Fibroblast of mammary gland (primary cell): ENCODE data around the gene SMC5.

Experiments used
- DNase-seq: peaks from one replicate; pipeline ENCODE4 v3.0.0-alpha.2; 2010; ENCODE audit warnings: low read depth
- H3K4me3 ChIP-seq: 2 replicates; pipeline ENCODE4 v1.5.1; 2011; ENCODE audit warnings: low read depth, mild to moderate bottlenecking, low read length, moderate library complexity; ENCODE audit not compliant: control insufficient read depth
- CTCF ChIP-seq: conservative IDR thresholded peaks from 2 replicates; pipeline ENCODE4 v1.5.1; 2011; ENCODE audit warnings: low read depth, low read length, inconsistent platforms; ENCODE audit not compliant: control insufficient read depth, insufficient read depth

The SMC5 gene

GRCh38 chr9:70262366-70262765, 3.6 kb downstream of the SMC5 start:
- no peak for DNase-seq
- no peak for TF ChIP-seq CTCF
- H3K4me3 ChIP-seq = no peak overlapping the region

DNA sequence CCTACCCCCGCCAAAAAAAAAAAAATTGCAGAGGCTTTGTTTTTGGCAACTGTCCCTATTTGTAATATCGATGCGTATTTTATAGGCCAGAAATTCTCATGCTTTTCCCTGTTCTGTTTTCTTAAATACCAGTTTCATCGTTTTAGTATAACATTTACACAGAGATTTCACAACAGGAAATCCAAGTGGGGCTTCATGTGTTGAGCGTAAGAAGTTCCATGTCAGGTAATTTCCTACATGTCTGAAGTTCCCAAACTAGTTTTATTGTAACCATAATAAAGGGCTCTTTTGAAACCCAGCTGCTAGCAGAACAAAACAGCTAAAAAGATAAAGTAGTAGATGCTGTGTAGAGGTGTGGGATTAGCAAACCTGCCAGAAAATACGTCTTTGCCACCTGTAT, 4.2 kb downstream of the SMC5 start:
- no peak for TF ChIP-seq CTCF
- peak; percentile 31 for DNase-seq
- no peak overlapping the region for H3K4me3 ChIP-seq

- no peak for TF ChIP-seq CTCF
- H3K4me3 ChIP-seq = no peak overlapping the region
- peak; percentile 36 for DNase-seq
Measured at GRCh38 chr9:70263421-70263820, 4.6 kb downstream of the SMC5 start.

DNA sequence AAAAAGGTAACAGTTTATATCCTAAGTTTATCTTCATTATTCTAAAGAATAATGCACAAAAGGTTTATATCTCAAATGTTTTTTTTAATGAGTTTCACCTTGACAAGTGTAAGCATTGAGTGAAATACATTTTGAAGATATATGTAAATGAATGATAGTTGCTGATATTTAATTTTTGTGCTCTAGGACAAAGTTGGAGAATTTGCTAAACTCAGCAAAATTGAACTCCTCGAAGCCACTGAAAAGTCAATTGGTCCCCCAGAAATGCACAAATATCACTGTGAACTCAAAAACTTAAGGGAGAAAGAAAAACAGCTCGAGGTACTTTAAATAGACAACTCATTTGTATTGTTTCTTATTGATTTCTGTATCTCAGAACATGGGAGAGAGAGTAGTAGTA, 19.5 kb downstream of the SMC5 start:
- TF ChIP-seq CTCF = no peak
- no peak for DNase-seq
- no peak overlapping the region for H3K4me3 ChIP-seq

- DNase-seq = no peak
- no peak overlapping the region for H3K4me3 ChIP-seq
- TF ChIP-seq CTCF = no peak
Measured at GRCh38 chr9:70283848-70284247, 25.1 kb downstream of the SMC5 start.

DNA sequence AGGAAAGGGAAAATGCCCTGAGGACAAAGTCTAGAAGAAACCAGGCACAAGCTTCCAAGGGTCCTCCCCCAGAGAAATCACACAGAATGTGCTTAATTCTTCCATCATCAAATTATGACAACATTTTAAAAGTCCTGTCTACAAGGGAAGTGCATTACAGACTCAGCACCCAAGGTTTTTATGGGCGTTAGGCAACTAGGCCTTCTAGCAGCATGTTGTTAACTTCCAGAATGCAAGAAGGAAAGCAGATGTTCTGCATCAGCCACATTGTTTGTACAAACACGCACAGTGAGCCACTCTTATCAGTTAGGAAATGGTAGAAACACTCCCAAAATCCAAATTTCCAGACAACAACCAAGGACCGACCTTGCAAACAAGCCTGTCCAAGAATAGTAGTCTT, 26.5 kb downstream of the SMC5 start:
- DNase-seq = peak; percentile 29
- no peak overlapping the region for H3K4me3 ChIP-seq
- TF ChIP-seq CTCF = no peak

DNA sequence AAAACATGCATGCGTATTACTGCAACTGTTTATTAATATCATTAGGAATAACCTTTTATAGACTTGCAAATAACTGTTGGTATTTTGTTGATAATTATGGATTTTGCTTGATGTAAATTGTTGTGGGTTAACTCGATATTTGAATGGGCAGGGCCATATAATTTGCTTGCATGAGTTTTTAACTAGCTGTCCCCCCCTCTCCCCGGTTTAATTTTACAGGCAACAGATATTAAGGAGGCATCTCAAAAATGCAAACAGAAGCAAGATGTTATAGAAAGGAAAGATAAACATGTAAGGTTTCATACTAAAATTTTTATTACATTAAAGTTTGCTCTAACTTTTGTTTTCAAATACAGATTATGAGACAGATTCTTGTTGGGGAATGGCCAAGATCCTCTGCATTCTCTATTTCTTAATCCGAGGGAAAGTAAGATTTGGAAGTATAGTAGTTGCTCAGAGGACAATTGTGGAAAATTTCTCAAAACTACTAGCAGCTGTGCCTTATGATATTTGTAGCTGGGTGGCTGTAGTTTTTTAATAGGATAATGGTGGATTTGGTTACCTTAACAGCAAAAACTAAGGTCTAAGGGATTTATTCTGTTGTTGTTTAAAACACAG, 27.3 kb downstream of the SMC5 start:
- no peak for TF ChIP-seq CTCF
- no peak for DNase-seq
- no peak overlapping the region for H3K4me3 ChIP-seq
